GM18870 (cell line): Measurements from ENCODE around the gene SORCS2.

Experiments
- ATAC-seq: cut with Tn5 transposase; IDR thresholded peaks from one replicate; pipeline ENCODE4 v1.9.1; 2021; ENCODE audit warnings: moderate library complexity; ENCODE audit not compliant: unreplicated experiment

Gene SORCS2

GRCh38 chr4:7366180-7366945, 174.0 kb downstream of the SORCS2 start:
- ATAC-seq, result no peak

DNA sequence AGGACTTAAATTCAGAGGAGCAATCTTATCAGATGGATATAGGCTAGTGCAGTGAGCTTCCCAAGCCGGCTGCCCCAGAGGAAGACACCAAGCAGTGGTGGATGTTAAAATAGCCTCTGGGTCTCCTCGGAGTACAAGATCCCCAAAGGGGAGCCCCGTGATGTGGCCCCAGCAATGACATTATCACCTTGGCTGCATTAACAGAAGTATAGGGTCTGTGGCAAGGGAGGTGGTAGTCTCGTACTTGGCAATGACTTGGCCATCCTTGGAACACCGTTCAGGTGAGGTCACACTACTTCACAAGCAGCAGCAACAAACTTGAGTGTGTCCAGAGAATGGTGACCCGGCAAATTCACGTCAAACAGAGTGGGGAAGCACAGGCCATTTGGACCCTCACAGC, 174.6 kb downstream of the SORCS2 start:
- no peak for ATAC-seq

DNA sequence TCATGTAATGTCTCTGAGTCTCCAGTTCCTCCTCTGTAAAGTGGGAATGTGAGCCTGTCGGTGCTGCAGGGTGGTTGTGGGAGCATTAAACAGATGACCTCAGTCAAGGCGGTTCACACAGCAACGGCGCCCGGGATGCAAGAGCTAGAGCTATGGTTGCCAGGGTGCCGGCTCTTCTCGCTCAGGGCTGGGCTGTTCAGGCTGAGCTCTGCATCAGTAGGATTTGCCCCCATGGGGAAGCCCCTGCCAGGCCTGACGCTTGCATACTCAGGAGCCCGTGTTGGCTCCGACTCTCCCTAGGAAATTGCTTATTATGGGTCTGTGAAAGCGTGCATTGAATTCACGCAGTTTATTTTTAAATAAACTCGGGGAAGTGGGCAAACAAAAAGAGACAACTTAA, 175.1 kb downstream of the SORCS2 start:
- no peak for ATAC-seq

DNA sequence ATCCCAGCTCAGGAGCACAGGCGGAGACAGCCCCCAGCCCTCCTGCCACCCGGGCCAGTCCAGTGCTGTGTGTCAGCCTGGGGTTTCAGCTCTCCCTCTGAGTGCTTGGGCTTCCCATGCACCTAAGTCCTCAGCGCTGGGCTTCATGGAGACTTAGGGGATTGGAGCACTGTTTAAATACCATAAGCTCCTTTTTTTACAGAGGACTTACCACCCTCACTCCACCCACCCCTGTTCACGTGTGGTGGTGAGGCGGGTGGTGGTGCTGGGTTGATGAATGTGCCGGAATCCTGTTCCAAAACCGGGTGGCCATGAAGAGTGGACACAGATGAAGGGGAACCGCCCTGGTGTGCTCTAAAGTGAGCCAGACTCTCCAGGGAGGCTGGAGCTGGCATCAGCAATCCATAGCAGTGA, 175.5 kb downstream of the SORCS2 start:
- no peak for ATAC-seq

- ATAC-seq, result no peak
These were observed 176.0 kb downstream of the SORCS2 start for GRCh38 chr4:7368296-7368695.

GRCh38 chr4:7369511-7369910, 177.2 kb downstream of the SORCS2 start:
- ATAC-seq, result no peak

- no peak for ATAC-seq
These were observed 177.7 kb downstream of the SORCS2 start for GRCh38 chr4:7370038-7370437.

DNA sequence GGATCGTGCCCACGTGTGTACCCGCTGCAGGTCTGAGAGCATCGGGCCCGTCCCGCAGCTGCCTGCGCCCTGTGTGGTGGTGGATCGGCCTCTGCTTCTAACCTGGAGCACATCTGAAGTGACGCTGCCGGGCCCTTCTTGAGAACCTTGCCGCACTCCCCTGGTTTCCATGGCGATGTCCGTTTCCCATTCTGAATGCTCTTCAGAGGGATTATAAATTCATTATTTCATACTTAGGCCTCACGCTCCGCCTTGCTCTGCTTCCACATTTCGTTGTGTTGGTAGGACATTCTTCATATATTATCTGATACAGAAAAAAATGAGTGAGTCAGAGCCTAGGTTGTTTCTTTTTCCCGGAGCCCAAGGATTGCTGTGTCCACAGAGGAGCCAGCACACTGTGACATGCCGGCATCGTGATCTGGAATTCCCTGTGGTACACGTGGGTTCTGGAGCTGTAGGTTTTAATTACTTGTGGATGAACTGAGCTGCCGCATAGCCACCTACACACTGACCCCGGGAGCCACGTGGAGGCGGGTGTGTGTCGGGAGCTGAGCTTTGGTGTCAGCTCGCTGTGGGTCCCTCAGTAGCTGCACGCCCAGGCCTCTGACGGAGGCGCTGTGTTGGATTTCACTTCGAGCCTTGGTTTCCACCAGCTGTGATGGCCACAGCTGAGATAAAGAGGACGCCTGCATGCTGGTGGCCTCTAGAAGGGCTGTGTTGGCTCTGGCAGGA, 179.0 kb downstream of the SORCS2 start:
- ATAC-seq, result no peak

GRCh38 chr4:7372673-7373072, 180.3 kb downstream of the SORCS2 start:
- ATAC-seq, result no peak

GRCh38 chr4:7374571-7374970, 182.2 kb downstream of the SORCS2 start:
- ATAC-seq, result no peak

- no peak for ATAC-seq
These were observed 183.1 kb downstream of the SORCS2 start for GRCh38 chr4:7375427-7375826.

- no peak for ATAC-seq
These were observed 185.0 kb downstream of the SORCS2 start for GRCh38 chr4:7377223-7377865.

DNA sequence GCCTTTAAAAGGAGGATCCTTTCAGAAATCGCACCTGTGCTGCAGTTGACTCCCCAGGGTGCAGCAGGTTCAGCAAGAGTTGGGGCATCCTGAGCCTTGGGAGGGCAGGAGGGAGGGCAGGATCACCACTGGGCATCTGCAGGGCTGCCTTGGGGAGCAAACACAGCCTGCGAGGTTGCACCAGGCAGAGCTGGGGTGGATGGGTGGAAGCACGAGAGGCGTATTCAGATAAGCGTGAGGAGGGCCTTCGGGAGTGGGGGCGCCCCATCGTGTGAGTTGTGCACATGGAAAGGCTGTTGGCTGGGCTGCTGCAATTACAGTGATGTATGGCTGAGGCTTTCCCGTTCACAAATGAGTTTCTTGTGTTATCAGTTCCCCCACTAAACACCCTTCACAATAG, 186.8 kb downstream of the SORCS2 start:
- no peak for ATAC-seq

DNA sequence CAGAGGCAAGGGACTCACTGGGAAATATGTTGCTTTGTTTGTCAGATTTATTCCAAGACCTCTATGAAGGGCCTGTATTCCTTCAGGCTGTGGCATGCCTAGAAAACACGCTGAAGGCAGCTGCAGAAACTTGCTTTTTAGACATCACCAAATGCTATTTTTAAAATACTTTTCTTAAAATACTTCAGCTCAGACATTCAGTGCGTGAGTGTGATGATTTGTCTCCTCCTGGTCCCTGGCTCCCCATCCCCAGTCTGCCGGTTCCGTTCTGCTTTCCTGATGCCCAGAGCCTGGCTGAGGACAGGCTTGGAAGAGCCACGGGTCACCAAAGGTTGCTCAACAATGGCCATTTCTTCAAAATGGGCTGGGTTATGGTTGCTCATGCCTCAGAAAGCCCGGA, 187.4 kb downstream of the SORCS2 start:
- no peak for ATAC-seq

GRCh38 chr4:7381221-7381889, 189.0 kb downstream of the SORCS2 start:
- no peak for ATAC-seq

DNA sequence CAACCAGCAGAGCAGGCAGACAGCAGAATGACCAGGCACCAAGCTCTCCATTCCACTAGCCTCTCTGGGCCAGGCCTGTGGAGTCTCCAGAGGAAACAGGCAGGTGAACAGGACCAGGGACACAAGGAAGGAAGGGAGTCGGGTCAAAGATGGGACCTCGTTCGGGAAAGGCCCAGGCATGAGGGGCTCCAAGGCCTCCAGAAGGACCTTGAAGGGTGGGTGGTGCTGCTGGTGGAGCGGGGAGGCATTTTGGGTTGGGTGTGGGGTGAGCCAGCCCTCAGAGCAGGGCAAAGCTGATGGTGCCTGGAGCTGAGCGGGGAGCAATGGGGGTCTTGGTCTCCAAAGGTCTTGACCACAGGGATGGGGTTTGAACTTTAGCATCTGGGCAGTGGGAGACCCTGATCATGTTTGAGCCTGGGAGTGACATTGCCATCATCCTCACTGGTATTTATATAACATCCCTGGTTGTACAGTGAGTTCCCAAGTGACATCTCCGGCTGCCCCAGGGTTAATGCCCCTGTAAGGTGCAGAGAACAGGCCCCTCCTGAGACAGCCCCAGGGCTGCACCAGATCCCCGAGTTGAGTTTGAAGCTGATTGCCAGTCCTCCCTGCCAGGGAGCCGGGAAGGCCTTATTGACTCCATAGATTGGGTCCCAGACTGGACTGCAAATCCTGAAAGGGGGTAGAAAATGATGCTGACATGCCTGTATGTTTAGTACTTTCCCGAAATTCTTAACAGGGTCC, 189.7 kb downstream of the SORCS2 start:
- no peak for ATAC-seq

- no peak for ATAC-seq
These were observed 190.3 kb downstream of the SORCS2 start for GRCh38 chr4:7382634-7383014.

DNA sequence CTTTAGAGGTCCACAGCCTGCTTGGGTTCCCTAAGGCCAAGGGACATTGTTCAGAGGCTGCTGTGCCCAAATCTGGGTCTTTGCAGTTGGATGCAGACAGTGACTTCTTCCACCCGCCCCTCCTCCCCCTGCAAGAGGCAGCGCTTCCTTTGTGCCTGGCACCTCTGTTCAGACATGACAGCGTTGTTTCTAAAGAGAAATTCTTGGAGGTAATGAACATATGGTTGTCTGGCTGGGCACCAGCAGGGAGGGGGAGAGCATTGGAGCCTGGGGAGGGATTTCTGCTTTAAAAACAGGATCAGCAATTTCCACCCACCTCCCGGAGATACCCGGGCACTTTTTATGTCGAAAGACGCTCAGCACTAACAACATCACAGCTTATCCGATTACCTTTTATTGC, 190.9 kb downstream of the SORCS2 start:
- no peak for ATAC-seq

DNA sequence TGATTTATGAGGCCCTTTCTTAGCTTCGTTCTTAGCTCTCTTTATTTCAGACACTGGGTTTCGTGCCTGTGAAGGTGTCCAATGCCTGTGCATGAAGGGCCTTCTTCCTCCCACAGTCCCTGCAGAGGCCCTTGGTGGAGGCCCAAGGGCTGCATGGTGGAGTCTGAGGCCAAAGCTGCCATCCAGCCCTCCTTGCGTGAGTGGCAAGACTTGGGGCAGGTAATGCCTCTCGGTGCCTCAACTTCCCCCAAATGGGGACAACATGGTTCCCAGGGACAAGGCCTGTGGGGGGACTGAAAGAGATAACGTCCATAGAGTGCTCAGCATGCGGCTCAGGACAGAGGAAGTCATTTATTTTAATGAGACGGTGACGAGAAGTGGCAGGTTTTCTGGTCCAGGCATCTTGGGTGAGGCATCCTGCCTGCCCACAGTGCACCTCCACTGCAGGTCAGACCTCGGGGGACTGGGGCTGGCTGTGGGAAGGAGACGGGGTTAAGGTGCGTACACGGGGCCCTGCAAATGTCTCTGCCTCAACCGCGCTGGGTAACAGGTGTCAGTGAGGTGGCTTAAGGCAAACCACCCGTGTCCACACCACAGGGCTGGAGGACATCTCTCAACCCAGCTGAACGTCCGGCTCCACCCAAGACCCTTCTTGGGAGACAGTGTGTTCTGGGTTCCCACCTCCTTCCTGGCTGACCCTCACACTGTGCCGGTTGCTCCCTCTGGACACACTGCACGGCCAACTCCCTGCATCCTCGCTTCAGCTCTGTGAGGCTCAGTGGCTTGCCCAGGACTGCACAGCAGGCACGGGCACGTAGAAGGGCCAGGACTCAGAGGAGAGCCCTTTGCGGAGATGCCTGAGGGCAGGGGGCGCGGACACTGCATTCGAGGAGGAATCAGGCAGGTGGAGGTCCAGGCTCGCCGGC, 191.9 kb downstream of the SORCS2 start:
- ATAC-seq, result no peak
